ENCODE data around the gene MMP24. TPM values are rescaled to one million over a fixed set of nuclear protein-coding genes. Genes with fewer than 3 reads are reported as not detected.
A peak's percentile ranks its signal among the peaks of the same experiment; 100 is the strongest.

Gene MMP24
- total and polyA plus RNA-seq, 2 of the 13 experiments (the other 11 are each of a cell fraction or from before 2014, with no cell fraction given): 0.29 to 0.35 TPM

GRCh38 chr20:35286077-35286898, 59.8 kb downstream of the MMP24 start (continued):
- TF ChIP-seq TRAFD1 (CRISPR knock-in tag; IDR thresholded peaks at IDR 0.05; ENCODE audit: borderline replicate concordance) (no peak), RXRB (CRISPR knock-in tag; IDR thresholded peaks at IDR 0.05; ENCODE audit: borderline replicate concordance) (peak; percentile 87), ZBTB3 (CRISPR knock-in tag; IDR thresholded peaks at IDR 0.05; ENCODE audit: borderline replicate concordance, low read depth) (no peak), CBX2 (IDR thresholded peaks at IDR 0.05; ENCODE audit: low read depth, low read length) (no peak), CBX2 (CRISPR knock-in tag; IDR thresholded peaks at IDR 0.05; ENCODE audit: low read depth) (no peak), ZMYM4 (CRISPR knock-in tag; IDR thresholded peaks at IDR 0.05) (peak; percentile 80), ZNF335 (CRISPR knock-in tag; IDR thresholded peaks at IDR 0.05) (no peak; the same call in 1 of the 2 replicates), ZBTB26 (CRISPR knock-in tag; IDR thresholded peaks at IDR 0.05; ENCODE audit: borderline replicate concordance) (no peak; the same call in 1 of the 2 replicates), MAZ (IDR thresholded peaks at IDR 0.05; ENCODE audit: borderline replicate concordance, low read depth, low read length) (no peak), MAZ (CRISPR knock-in tag; IDR thresholded peaks at IDR 0.05; ENCODE audit: low read depth) (peak; percentile 77; the same call in 1 of the 2 replicates), IRF1 (CRISPR knock-in tag; IDR thresholded peaks at IDR 0.05; ENCODE audit: low read depth) (no peak), DR1 (CRISPR knock-in tag; IDR thresholded peaks at IDR 0.05) (no peak), TBX3 (IDR thresholded peaks at IDR 0.05; ENCODE audit: borderline replicate concordance) (peak; percentile 35; the same call in 1 of the 2 replicates), FOXP4 (CRISPR knock-in tag; IDR thresholded peaks at IDR 0.05) (peak; percentile 37), ZBTB4 (CRISPR knock-in tag; IDR thresholded peaks at IDR 0.05; ENCODE audit: borderline replicate concordance) (0 out of 2 replicates have a peak, but pooled peaks have one; percentile 63), MEF2D (CRISPR knock-in tag; IDR thresholded peaks at IDR 0.05) (0 out of 2 replicates have a peak, but pooled peaks have one; percentile 44)

All from HepG2 (cell line).